Lower leg skin (tissue), 3 donors: ENCODE data around the gene MCM3AP.

ENCODE experiments used
- POLR2A ChIP-seq, 2 donors: fragments of 450-650 bp; IDR thresholded peaks; one replicate each; pipeline ENCODE4 v1.6.1; 2016 to 2017; ENCODE audit warnings: antibody characterized with exemption in 2 of 2, mild to moderate bottlenecking in 1 of 2, moderate library complexity in 1 of 2
- TF ChIP-seq, protein P1 (sequence below), 3 donors: fragments of 450-650 bp; IDR thresholded peaks; one replicate each; pipeline ENCODE4 v1.5.1; 2016; ENCODE audit warnings: antibody characterized with exemption in 3 of 3, mild to moderate bottlenecking in 3 of 3, moderate library complexity in 2 of 3

DNA sequence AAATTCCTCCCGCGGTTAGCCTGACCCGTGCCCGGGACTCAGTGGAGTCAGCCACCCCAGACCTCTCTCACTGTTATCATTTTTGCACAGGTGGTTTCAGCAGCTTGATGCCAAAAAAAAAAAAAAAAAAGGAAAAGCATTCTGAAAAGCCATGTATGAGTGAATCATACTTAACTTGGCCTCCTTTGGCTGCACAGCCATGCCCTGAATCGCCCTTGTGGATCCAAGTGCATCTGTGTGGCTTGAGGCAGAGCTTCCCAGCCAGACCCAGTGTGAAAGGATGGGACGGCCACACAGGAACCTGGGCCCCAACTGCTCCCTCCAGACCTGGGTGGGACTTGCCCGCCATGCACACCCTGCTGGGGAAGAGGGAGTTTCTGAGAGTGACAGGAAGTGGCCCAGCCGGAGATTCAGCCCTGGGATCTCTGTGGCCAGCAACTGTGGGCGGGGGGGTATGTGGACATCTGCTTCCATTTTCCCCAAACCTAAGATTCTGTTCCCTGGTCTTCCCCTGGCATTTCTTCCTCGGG is 9.3 kb upstream of the MCM3AP start:
- no peak for TF ChIP-seq POLR2A (IDR thresholded peaks at IDR 0.05)
- TF ChIP-seq, protein P1, sequence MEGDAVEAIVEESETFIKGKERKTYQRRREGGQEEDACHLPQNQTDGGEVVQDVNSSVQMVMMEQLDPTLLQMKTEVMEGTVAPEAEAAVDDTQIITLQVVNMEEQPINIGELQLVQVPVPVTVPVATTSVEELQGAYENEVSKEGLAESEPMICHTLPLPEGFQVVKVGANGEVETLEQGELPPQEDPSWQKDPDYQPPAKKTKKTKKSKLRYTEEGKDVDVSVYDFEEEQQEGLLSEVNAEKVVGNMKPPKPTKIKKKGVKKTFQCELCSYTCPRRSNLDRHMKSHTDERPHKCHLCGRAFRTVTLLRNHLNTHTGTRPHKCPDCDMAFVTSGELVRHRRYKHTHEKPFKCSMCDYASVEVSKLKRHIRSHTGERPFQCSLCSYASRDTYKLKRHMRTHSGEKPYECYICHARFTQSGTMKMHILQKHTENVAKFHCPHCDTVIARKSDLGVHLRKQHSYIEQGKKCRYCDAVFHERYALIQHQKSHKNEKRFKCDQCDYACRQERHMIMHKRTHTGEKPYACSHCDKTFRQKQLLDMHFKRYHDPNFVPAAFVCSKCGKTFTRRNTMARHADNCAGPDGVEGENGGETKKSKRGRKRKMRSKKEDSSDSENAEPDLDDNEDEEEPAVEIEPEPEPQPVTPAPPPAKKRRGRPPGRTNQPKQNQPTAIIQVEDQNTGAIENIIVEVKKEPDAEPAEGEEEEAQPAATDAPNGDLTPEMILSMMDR (IDR thresholded peaks at IDR 0.05) = no peak
